Neuronal stem cell (in vitro differentiated cells): ENCODE results near the gene CCDC187.

Experiments
- DNase-seq: peaks from one replicate; pipeline ENCODE4 v3.0.0-alpha.2; 2013; ENCODE audit warnings: low spot score
- H2AFZ ChIP-seq: one replicate; pipeline ENCODE4 v1.6.1; 2013; ENCODE audit warnings: mild to moderate bottlenecking, low read length, inconsistent platforms
- H2AK5ac ChIP-seq: 2 replicates; pipeline ENCODE4 v1.6.1; 2013; ENCODE audit warnings: low read depth, mild to moderate bottlenecking, inconsistent platforms, low read length, moderate library complexity, mixed read lengths
- H2BK120ac ChIP-seq: 2 replicates; pipeline ENCODE4 v1.6.1; 2013; ENCODE audit warnings: low read depth, mild to moderate bottlenecking, inconsistent platforms, low read length, moderate library complexity, mixed read lengths
- H2BK12ac ChIP-seq: one replicate; pipeline ENCODE4 v1.6.1; 2013; ENCODE audit warnings: low read length, inconsistent platforms
- H2BK15ac ChIP-seq: 2 replicates; pipeline ENCODE4 v1.6.1; 2013; ENCODE audit warnings: mild to moderate bottlenecking, low read length, inconsistent platforms, mixed read lengths
- H2BK5ac ChIP-seq: one replicate; pipeline ENCODE4 v1.6.1; 2013; ENCODE audit warnings: inconsistent platforms, mild to moderate bottlenecking, low read length, moderate library complexity
- H3K14ac ChIP-seq: one replicate; pipeline ENCODE4 v1.6.1; 2013; ENCODE audit warnings: low read length, inconsistent platforms
- H3K18ac ChIP-seq: 2 replicates; pipeline ENCODE4 v1.6.1; 2013; ENCODE audit warnings: low read length, inconsistent platforms
- H3K23ac ChIP-seq: 2 replicates; pipeline ENCODE4 v1.6.1; 2013; ENCODE audit warnings: low read depth, mild to moderate bottlenecking, mixed read lengths, low read length, inconsistent platforms; ENCODE audit not compliant: poor library complexity
- H3K27ac ChIP-seq: replicated peaks from 3 replicates; pipeline ENCODE4 v1.5.1; 2013; ENCODE audit warnings: low read length, inconsistent platforms
- H3K27me3 ChIP-seq, 3 experiments: 2 replicates each; pipeline ENCODE4 v1.6.1; 2013; ENCODE audit warnings: low read length in 3 of 3, mild to moderate bottlenecking in 2 of 3, inconsistent platforms in 1 of 3, low read depth in 1 of 3, mixed read lengths in 1 of 3, moderate library complexity in 1 of 3; ENCODE audit not compliant: control insufficient read depth in 3 of 3, insufficient read depth in 3 of 3
- H3K36me3 ChIP-seq, 2 donors: replicated peaks in 1 of 2; 2 replicates each; pipeline ENCODE4 v1.6.1; 2013; ENCODE audit warnings: low read length in 2 of 2; ENCODE audit not compliant: control insufficient read depth in 2 of 2, insufficient read depth in 2 of 2
- H3K4ac ChIP-seq: 2 replicates; pipeline ENCODE4 v1.6.1; 2013; ENCODE audit warnings: inconsistent platforms, mild to moderate bottlenecking, low read length, moderate library complexity
- H3K4me1 ChIP-seq, 2 donors: 1 replicate in 1 of 2; 2 replicates in 1 of 2; pipeline ENCODE4 v1.6.1; 2013; ENCODE audit warnings: low read length in 2 of 2, low read depth in 1 of 2; ENCODE audit not compliant: control insufficient read depth in 2 of 2, insufficient read depth in 1 of 2
- H3K4me2 ChIP-seq: one replicate; pipeline ENCODE4 v1.6.1; 2013; ENCODE audit warnings: mild to moderate bottlenecking, low read length, inconsistent platforms; ENCODE audit not compliant: insufficient read depth, poor library complexity, severe bottlenecking
- H3K4me3 ChIP-seq, 2 donors: 2 replicates each; pipeline ENCODE4 v1.5.1; 2013; ENCODE audit warnings: low read length in 2 of 2, mild to moderate bottlenecking in 2 of 2, inconsistent platforms in 1 of 2, moderate library complexity in 1 of 2
- H3K79me1 ChIP-seq: one replicate; pipeline ENCODE4 v1.6.1; 2013; ENCODE audit warnings: low read depth, mild to moderate bottlenecking, inconsistent platforms, low read length, moderate library complexity
- H3K9ac ChIP-seq: one replicate; pipeline ENCODE4 v1.6.1; 2013; ENCODE audit warnings: mild to moderate bottlenecking, low read depth, low read length, inconsistent platforms; ENCODE audit not compliant: poor library complexity
- H3K9me3 ChIP-seq, 2 donors: replicated peaks in 1 of 2; 2 replicates each; pipeline versions ENCODE3 to v1.6.1; 2013; ENCODE audit warnings: low read length in 2 of 2, mild to moderate bottlenecking in 2 of 2, inconsistent platforms in 1 of 2, low read depth in 1 of 2, mixed read lengths in 1 of 2, moderate library complexity in 1 of 2; ENCODE audit not compliant: control insufficient read depth in 2 of 2, insufficient read depth in 1 of 2
- H4K8ac ChIP-seq: one replicate; pipeline ENCODE4 v1.6.1; 2013; ENCODE audit warnings: low read depth, mild to moderate bottlenecking, inconsistent platforms, low read length, moderate library complexity
- H4K91ac ChIP-seq: one replicate; pipeline ENCODE4 v1.6.1; 2013; ENCODE audit warnings: low read length, low read depth, mild to moderate bottlenecking, inconsistent platforms; ENCODE audit not compliant: poor library complexity
- WGBS, 2 donors: extraction: QIAGEN DNeasy Blood & Tissue Kit; methylation state at CpG; one replicate each; pipeline ENCODE4 v1.1.7; 2013; ENCODE audit warnings: missing lambda C conversion rate in 2 of 2, mixed read lengths in 1 of 2; ENCODE audit not compliant: insufficient read length in 2 of 2, insufficient replicate concordance in 1 of 2; ENCODE audit errors: extremely low coverage in 2 of 2; 5-methylcytosine and 5-hydroxymethylcytosine counted together

Gene CCDC187

DNA sequence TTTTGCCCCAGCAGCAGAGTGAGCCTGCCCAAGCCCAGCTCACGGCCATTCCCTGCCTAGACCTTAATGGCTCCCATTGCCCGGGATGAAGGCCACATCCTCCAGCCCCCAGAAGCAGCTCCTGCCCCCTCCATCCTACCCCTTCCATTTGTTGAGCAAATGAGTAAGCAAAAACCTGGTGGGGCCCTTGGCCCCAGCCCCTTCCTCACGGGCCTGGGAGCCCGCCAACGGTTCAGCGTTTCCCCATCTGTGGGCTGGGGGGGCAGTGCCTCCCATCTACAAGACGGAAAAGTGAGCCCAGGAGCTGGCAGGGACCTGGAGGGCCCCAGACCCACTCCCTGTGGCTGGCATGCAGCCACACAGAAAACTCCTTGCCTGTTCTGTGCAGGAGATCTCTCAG, 4.4 kb downstream of the CCDC187 start:
- Histone ChIP-seq H2AK5ac (peak overlapping the region; percentile 83), H3K18ac (no peak overlapping the region), H3K9ac (no peak overlapping the region), H3K27me3 (peaks cover 0 to 20% (median 0%) of the 10 kb centered on the region in 3 experiments), H3K4ac (no peak overlapping the region), H3K23ac (no peak overlapping the region), H2BK120ac (no peak overlapping the region), H2BK15ac (peak overlapping the region; percentile 49), H2BK12ac (no peak overlapping the region), H4K91ac (no peak overlapping the region), H3K4me3 (no peak overlapping the region), H3K9me3 (peaks cover 0 to 2% of the 10 kb centered on the region in 2 donors), H2AFZ (no peak overlapping the region), H3K4me1 (peaks cover 0 to 25% of the 10 kb centered on the region in 2 donors), H3K14ac (no peak overlapping the region), H3K79me1 (no peaks in the 10 kb centered on the region), H3K36me3 (no peaks in the 10 kb centered on the region), H3K4me2 (no peak overlapping the region), H4K8ac (no peak overlapping the region), H3K27ac (no peak overlapping the region), H2BK5ac (peak overlapping the region; percentile 39)
- WGBS, 2 donors: no CpG with 5 or more reads among the region's 7 CpGs
- DNase-seq: no peak

DNA sequence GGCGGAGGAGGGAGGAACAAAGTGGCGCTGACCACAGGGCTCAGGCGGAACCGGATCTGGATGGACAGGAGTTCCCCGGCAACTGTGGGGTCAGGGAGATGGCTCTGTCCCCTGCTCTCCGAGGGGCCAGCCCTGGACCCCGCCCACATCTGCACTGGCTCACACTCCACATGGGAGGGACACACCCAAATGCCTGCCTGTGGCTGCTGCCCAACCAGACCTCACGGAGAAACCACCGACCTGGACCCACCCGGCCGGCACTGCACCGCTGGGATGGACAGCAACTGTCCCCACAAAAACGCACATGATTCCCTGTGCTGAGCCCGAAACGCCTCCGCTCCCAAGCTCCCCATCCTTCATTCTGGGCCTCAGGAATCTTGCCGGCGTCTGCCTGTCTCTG, 4.8 kb downstream of the CCDC187 start:
- DNase-seq: no peak

DNA sequence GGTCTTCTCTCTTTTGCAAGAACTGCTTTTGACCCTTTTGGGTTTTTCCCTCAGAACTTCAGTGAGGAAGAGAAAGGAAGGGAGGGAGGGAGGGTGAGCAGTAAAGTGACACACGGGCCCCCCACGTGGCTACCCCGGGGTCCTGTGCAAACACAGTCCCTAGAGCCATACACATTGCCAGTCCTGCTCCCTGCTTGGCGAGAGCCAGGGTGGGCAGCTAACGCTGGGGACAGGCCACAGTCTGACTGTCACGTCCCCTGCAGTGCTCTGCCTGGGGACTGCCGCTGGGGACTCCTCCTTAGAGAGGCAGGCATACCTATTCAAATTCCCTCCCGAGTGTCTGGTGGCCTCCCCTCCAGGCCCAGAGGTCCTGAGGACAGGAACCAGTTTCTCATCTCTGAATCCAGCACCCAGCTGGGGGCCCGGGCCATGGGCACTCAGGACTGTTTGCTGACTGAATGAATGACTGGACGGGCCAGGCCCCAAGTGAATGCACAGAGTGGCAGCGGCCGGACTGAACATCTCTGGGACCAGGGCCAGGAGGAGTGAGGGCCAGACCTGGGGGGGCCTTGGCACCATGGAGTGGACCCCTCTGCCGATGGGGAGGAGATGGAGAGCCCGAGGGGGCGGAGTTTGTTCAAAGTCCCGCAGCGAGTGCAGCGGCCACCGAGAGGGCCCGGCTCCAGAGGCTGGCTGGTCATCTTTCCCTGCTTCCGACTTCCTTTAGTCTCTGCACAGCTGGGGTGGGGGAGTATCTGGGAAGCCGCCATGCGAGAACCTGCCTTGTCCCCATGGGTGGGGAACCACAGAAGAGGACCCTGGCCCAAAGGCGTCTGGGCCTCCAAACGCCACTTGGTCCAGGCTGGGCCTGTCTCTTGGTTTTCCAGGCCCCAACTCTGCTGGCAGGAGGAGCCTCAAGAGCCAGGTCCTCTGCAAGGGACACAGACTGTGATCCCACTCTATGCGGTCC, 5.8 kb downstream of the CCDC187 start:
- Histone ChIP-seq H2AK5ac (peak overlapping the region; percentile 88), H2BK5ac (peak overlapping the region; percentile 82), H3K27me3 (peaks cover 0 to 20% (median 2%) of the 10 kb centered on the region in 3 experiments), H3K14ac (peak overlapping the region; percentile 71), H3K36me3 (no peaks in the 10 kb centered on the region), H3K4ac (no peak overlapping the region), H2BK120ac (no peak overlapping the region), H3K4me3 (no peak overlapping the region), H3K9ac (peak overlapping the region; percentile 70), H3K27ac (no peak overlapping the region), H3K79me1 (no peaks in the 10 kb centered on the region), H2BK15ac (peak overlapping the region; percentile 67), H3K4me2 (no peak overlapping the region), H3K18ac (peak overlapping the region; percentile 57), H4K91ac (no peak overlapping the region), H4K8ac (no peak overlapping the region), H2AFZ (no peak overlapping the region), H3K4me1 (peaks cover 2 to 17% of the 10 kb centered on the region in 2 donors), H3K9me3 (peaks cover 0 to 14% of the 10 kb centered on the region in 2 donors), H3K23ac (peak overlapping the region; percentile 43), H2BK12ac (no peak overlapping the region)
- WGBS, 2 donors: no CpG with 5 or more reads among the region's 26 CpGs
- DNase-seq: no peak

More for the DNA sequence above, 4.8 kb downstream of the CCDC187 start:
- no peak overlapping the region for H3K9ac ChIP-seq
- peak overlapping the region; percentile 83 for H2AK5ac ChIP-seq
- H3K18ac ChIP-seq: no peak overlapping the region
- peak overlapping the region; percentile 39 for H2BK5ac ChIP-seq
- H3K27me3 ChIP-seq: peaks cover 0 to 20% (median 0%) of the 10 kb centered on the region in 3 experiments
- WGBS, 2 donors: no CpG with 5 or more reads among the region's 18 CpGs
- H3K27ac ChIP-seq: no peak overlapping the region
- H3K4me2 ChIP-seq: peak overlapping the region; percentile 11
- H2BK120ac ChIP-seq: no peak overlapping the region
- peaks cover 0 to 21% of the 10 kb centered on the region in 2 donors for H3K4me1 ChIP-seq
- H3K4me3 ChIP-seq: no peak overlapping the region
- no peak overlapping the region for H2BK12ac ChIP-seq
- no peak overlapping the region for H4K8ac ChIP-seq
- peak overlapping the region; percentile 49 for H2BK15ac ChIP-seq
- no peaks in the 10 kb centered on the region for H3K36me3 ChIP-seq
- H4K91ac ChIP-seq: no peak overlapping the region
- no peak overlapping the region for H3K14ac ChIP-seq
- H3K4ac ChIP-seq: no peak overlapping the region
- H3K23ac ChIP-seq: peak overlapping the region; percentile 43
- no peak overlapping the region for H2AFZ ChIP-seq
- no peaks in the 10 kb centered on the region for H3K79me1 ChIP-seq
- H3K9me3 ChIP-seq: peaks cover 0 to 3% of the 10 kb centered on the region in 2 donors
